Sigmoid colon (tissue), 7 donors: ENCODE data around the gene ZIM2. TPM values are rescaled to one million over a fixed set of nuclear protein-coding genes. Genes with fewer than 3 reads are reported as not detected.

ENCODE experiments used
- DNase-seq: peaks from one replicate; pipeline ENCODE4 v3.0.0-alpha.2; 2019
- H3K27ac ChIP-seq, 4 donors: fragments of 200-600 bp; sonication (generic); one replicate each; pipeline ENCODE4 v1.5.1; 2016 to 2019; ENCODE audit warnings: mild to moderate bottlenecking in 1 of 4
- H3K27me3 ChIP-seq, 3 donors: fragments of 200-600 bp; sonication (generic); one replicate each; pipeline ENCODE4 v1.5.1; 2019; ENCODE audit warnings: mild to moderate bottlenecking in 1 of 3
- H3K36me3 ChIP-seq, 4 donors: fragments of 200-600 bp; sonication (generic); one replicate each; pipeline ENCODE4 v1.5.1; 2016 to 2019
- H3K4me1 ChIP-seq, 4 donors: fragments of 200-600 bp; sonication (generic); one replicate each; pipeline ENCODE4 v1.5.1; 2017 to 2019
- H3K4me3 ChIP-seq, 4 donors: fragments of 200-600 bp; sonication (generic); one replicate each; pipeline ENCODE4 v1.5.1; 2017 to 2019; ENCODE audit warnings: mild to moderate bottlenecking in 2 of 4, moderate library complexity in 1 of 4
- H3K9me3 ChIP-seq, 4 donors: fragments of 200-600 bp in 3 of 4; sonication (generic) in 3 of 4; one replicate each; pipeline versions ENCODE4 v1.5.1 to v1.6.1; 2013 to 2019
- EP300 ChIP-seq, 4 donors: sonication (generic); formaldehyde crosslinking; IDR thresholded peaks; one replicate each; pipeline ENCODE4 v1.6.1; 2017; ENCODE audit warnings: antibody characterized with exemption in 4 of 4
- POLR2A ChIP-seq, 2 donors: fragments of 450-650 bp; IDR thresholded peaks; one replicate each; pipeline ENCODE4 v1.6.1; 2016; ENCODE audit warnings: antibody characterized with exemption in 2 of 2, mild to moderate bottlenecking in 2 of 2, moderate library complexity in 2 of 2
- POLR2AphosphoS5 ChIP-seq, 4 donors: sonication (generic); formaldehyde crosslinking; IDR thresholded peaks; one replicate each; pipeline ENCODE4 v1.6.1; 2017; ENCODE audit warnings: antibody characterized with exemption in 4 of 4
- WGBS, 2 donors: extraction: QIAGEN DNeasy Blood & Tissue Kit; methylation state at CpG; one replicate each; pipeline ENCODE4 v1.1.7; 2013; 5-methylcytosine and 5-hydroxymethylcytosine counted together
- intact Hi-C: fragments of 100-400 bp; cut with DNase I; formaldehyde crosslinking; loops from one replicate; pipeline ENCODE4 v1.15.1; 2023
- polyA plus RNA-seq, 3 donors: library from polyadenylated mRNA; stranded (reverse); fragments of 200-250 nt; gene quantifications; one replicate each; pipeline ENCODE4 v1.2.3, GENCODE V29; 2013
- total RNA-seq, 4 donors: library from RNA; depleted of rRNA; stranded (reverse); fragments of >200 nt; gene quantifications; one replicate each; pipeline ENCODE4 v1.1.0, GENCODE V29; 2016
- TF ChIP-seq, protein P1 (sequence below), 4 experiments: fragments of 450-650 bp in 3 of 4; fragments of 200-600 bp in 1 of 4; IDR thresholded peaks; one replicate each; pipeline ENCODE4 v1.5.1; 2016 to 2019; ENCODE audit warnings: antibody characterized with exemption in 4 of 4, mild to moderate bottlenecking in 3 of 4, moderate library complexity in 2 of 4
- donor health status: healthy with polysubstance abuse.
- donor health status: Bipolar disorder and iron deficiency.
- donor health status: healthy.

The ZIM2 gene
- total and polyA plus RNA-seq, 7 donors: 0.09 to 1.6 (median 0.83) TPM; not detected in 2

- intact Hi-C loops: loop anchor here (1.0 to 5.0 kb wide), 3 partner anchors 75 to 260 kb away; no protein-coding TSS in a partner anchor
- WGBS, 2 donors: 43 to 60% methylated on average over 25 of the region's 25 CpGs
- peak overlapping the region; percentile 33 to 58 (median 50) for H3K4me3 ChIP-seq
- H3K9me3 ChIP-seq: peaks cover 0 to 26% (median 0%) of the 10 kb centered on the region in 4 donors
- peak overlapping the region; percentile 88 to 92 (median 90) for H3K27ac ChIP-seq
- peak; percentile 89 for DNase-seq
- no peaks in the 10 kb centered on the region for H3K27me3 ChIP-seq
- TF ChIP-seq EP300 (IDR thresholded peaks at IDR 0.05): no peak
- TF ChIP-seq POLR2AphosphoS5 (IDR thresholded peaks at IDR 0.05): peak in 2 of 4 donors; percentile 26 to 41
- TF ChIP-seq, protein P1, sequence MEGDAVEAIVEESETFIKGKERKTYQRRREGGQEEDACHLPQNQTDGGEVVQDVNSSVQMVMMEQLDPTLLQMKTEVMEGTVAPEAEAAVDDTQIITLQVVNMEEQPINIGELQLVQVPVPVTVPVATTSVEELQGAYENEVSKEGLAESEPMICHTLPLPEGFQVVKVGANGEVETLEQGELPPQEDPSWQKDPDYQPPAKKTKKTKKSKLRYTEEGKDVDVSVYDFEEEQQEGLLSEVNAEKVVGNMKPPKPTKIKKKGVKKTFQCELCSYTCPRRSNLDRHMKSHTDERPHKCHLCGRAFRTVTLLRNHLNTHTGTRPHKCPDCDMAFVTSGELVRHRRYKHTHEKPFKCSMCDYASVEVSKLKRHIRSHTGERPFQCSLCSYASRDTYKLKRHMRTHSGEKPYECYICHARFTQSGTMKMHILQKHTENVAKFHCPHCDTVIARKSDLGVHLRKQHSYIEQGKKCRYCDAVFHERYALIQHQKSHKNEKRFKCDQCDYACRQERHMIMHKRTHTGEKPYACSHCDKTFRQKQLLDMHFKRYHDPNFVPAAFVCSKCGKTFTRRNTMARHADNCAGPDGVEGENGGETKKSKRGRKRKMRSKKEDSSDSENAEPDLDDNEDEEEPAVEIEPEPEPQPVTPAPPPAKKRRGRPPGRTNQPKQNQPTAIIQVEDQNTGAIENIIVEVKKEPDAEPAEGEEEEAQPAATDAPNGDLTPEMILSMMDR (IDR thresholded peaks at IDR 0.05): peak; percentile 28 to 53 (median 43)
- TF ChIP-seq POLR2A (IDR thresholded peaks at IDR 0.05): no peak
- peaks cover 0 to 10% (median 0%) of the 10 kb centered on the region in 4 donors for H3K36me3 ChIP-seq
- peaks cover 0 to 12% (median 2%) of the 10 kb centered on the region in 4 donors for H3K4me1 ChIP-seq
Measured at GRCh38 chr19:56837492-56838023, 3.0 kb downstream of the ZIM2 start.

DNA sequence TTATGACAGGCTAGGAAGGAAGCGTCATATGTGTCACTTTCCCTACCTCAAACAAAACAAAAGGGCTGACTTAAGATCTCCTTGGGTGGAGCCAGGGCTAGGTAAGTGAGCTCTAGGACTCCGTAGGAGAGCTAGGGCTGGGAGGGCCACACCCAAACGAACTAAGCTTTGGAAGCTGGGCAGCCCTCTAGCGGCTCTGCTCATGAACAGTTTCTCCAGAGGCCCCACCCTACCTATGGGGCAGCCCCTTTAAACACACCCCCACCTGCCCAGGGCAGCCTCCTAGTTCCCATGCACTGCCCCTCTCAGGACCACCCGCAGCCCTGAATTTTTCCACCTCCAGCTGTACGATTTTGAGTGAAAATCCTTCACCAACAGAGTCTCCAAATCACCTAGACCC lies 3.5 kb downstream of the ZIM2 start:
- DNase-seq: no peak
- Histone ChIP-seq H3K27me3 (no peaks in the 10 kb centered on the region), H3K27ac (peak overlapping the region in 3 of 4 donors; percentile 88 to 92 (median 91)), H3K4me1 (peaks cover 0 to 12% (median 2%) of the 10 kb centered on the region in 4 donors), H3K9me3 (peaks cover 0 to 26% (median 0%) of the 10 kb centered on the region in 4 donors), H3K36me3 (peaks cover 0 to 15% (median 0%) of the 10 kb centered on the region in 4 donors), H3K4me3 (peak overlapping the region in 2 of 4 donors; percentile 55 to 58)
- intact Hi-C loops: loop anchor here (1.0 to 5.0 kb wide), 3 partner anchors 75 to 260 kb away; no protein-coding TSS in a partner anchor
- no peak for TF ChIP-seq POLR2AphosphoS5 (IDR thresholded peaks at IDR 0.05)
- TF ChIP-seq POLR2A (IDR thresholded peaks at IDR 0.05): no peak
- WGBS, 2 donors: 44 to 53% methylated on average over 6 of the region's 6 CpGs

- H3K27ac ChIP-seq: no peak overlapping the region
- H3K27me3 ChIP-seq: no peaks in the 10 kb centered on the region
- no peak overlapping the region for H3K4me3 ChIP-seq
- WGBS, 2 donors: 81 to 84% methylated on average over 9 of the region's 9 CpGs
- H3K36me3 ChIP-seq: peaks cover 0 to 15% (median 0%) of the 10 kb centered on the region in 4 donors
- H3K4me1 ChIP-seq: peaks cover 0 to 12% (median 2%) of the 10 kb centered on the region in 4 donors
- peaks cover 0 to 26% (median 0%) of the 10 kb centered on the region in 4 donors for H3K9me3 ChIP-seq
- intact Hi-C loops: loop anchor here (5.0 kb wide), 2 partner anchors 74 to 261 kb away; no protein-coding TSS in a partner anchor
- TF ChIP-seq, protein P1 (IDR thresholded peaks at IDR 0.05): no peak
- TF ChIP-seq POLR2A (IDR thresholded peaks at IDR 0.05) (no peak), POLR2AphosphoS5 (IDR thresholded peaks at IDR 0.05) (no peak), EP300 (IDR thresholded peaks at IDR 0.05) (no peak)
- no peak for DNase-seq
Measured at GRCh38 chr19:56836059-56836458, 4.5 kb downstream of the ZIM2 start.

GRCh38 chr19:56835401-56835800 lies 5.1 kb downstream of the ZIM2 start:
- intact Hi-C loops: loop anchor here (5.0 kb wide), 2 partner anchors 73 to 262 kb away; no protein-coding TSS in a partner anchor
- Histone ChIP-seq H3K9me3 (peaks cover 0 to 26% (median 0%) of the 10 kb centered on the region in 4 donors), H3K36me3 (peaks cover 0 to 15% (median 0%) of the 10 kb centered on the region in 4 donors)

More at GRCh38 chr19:56835401-56835800, 5.1 kb downstream of the ZIM2 start:
- no peak overlapping the region for H3K27ac ChIP-seq
- DNase-seq: no peak
- TF ChIP-seq POLR2AphosphoS5 (IDR thresholded peaks at IDR 0.05): no peak
- no peak for TF ChIP-seq EP300 (IDR thresholded peaks at IDR 0.05)
- TF ChIP-seq, protein P1 (IDR thresholded peaks at IDR 0.05): no peak
- no peak for TF ChIP-seq POLR2A (IDR thresholded peaks at IDR 0.05)
- peaks cover 0 to 12% (median 0%) of the 10 kb centered on the region in 4 donors for H3K4me1 ChIP-seq
- H3K4me3 ChIP-seq: no peak overlapping the region
- H3K27me3 ChIP-seq: no peaks in the 10 kb centered on the region
